Endothelial cell (in vitro differentiated cells): ENCODE data around the gene RNU5B-1. TPM values are rescaled to one million over a fixed set of nuclear protein-coding genes. Genes with fewer than 3 reads are reported as not detected.
A peak's percentile ranks its signal among the peaks of the same experiment; 100 is the strongest.

ENCODE experiments used
- DNase-seq: peaks from one replicate; pipeline ENCODE4 v3.0.0; 2021; ENCODE audit warnings: low spot score
- H3K27ac Mint-ChIP-seq: one replicate; pipeline ENCODE4 v1.8.0; 2021; ENCODE audit warnings: mixed read lengths, inconsistent platforms; ENCODE audit not compliant: unreplicated experiment
- H3K27me3 Mint-ChIP-seq: one replicate; pipeline ENCODE4 v1.8.0; 2021; ENCODE audit warnings: mild to moderate bottlenecking, moderate library complexity, mixed read lengths, inconsistent platforms; ENCODE audit not compliant: unreplicated experiment
- H3K36me3 Mint-ChIP-seq: one replicate; pipeline ENCODE4 v1.8.0; 2021; ENCODE audit warnings: mild to moderate bottlenecking, low read depth, mixed read lengths, inconsistent platforms; ENCODE audit not compliant: unreplicated experiment
- H3K4me1 Mint-ChIP-seq: one replicate; pipeline ENCODE4 v1.8.0; 2021; ENCODE audit warnings: mild to moderate bottlenecking, mixed read lengths, inconsistent platforms; ENCODE audit not compliant: unreplicated experiment
- H3K4me3 Mint-ChIP-seq: one replicate; pipeline ENCODE4 v1.8.0; 2021; ENCODE audit warnings: mild to moderate bottlenecking, mixed read lengths, inconsistent platforms; ENCODE audit not compliant: unreplicated experiment
- H3K9me3 Mint-ChIP-seq: one replicate; pipeline ENCODE4 v1.8.0; 2021; ENCODE audit warnings: mixed read lengths, inconsistent platforms; ENCODE audit not compliant: unreplicated experiment
- total RNA-seq: library from RNA; stranded (reverse); fragmentation: NEBNext Ultra II Directional; extraction: Animal tissue kit (Norgen Biotek cat#: 25700); gene quantifications from one replicate; pipeline ENCODE4 v1.2.1, GENCODE V29; 2021; ENCODE audit not compliant: unreplicated experiment
- TF ChIP-seq, protein P1 (sequence below): fragments of 200-600 bp; sonication (generic); IDR thresholded peaks from one replicate; pipeline ENCODE4 v1.5.0; 2021; ENCODE audit warnings: antibody characterized with exemption; ENCODE audit not compliant: unreplicated experiment

Gene RNU5B-1
- total RNA-seq, 1 donor from 2014 or later, result not detected

DNA sequence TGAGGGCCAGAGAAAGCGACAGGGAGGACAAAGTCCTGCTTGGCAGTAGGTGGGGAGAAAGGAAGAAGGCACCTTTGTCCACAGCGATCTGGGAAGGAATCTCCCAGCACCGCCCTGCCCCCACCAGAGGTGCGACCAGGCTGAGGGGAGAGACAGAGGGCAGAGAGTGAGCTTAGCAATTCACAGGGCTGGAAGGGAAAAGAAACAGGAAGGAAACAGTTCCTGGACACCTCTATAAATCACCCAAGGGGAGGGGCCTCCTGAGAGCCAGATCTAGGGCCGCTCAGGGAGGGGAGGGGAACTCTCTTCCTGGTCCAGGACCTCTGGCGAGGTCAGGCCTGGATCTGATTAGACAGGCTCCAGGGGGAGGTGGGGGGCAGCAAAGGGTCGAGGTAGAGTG is 35.4 kb downstream of the RNU5B-1 start:
- H3K27ac Mint-ChIP-seq, result peak overlapping the region; percentile 74
- peaks cover 23% of the 10 kb centered on the region for H3K36me3 Mint-ChIP-seq
- DNase-seq, result peak; percentile 55
- H3K9me3 Mint-ChIP-seq, result no peaks in the 10 kb centered on the region
- peaks cover 25% of the 10 kb centered on the region for H3K27me3 Mint-ChIP-seq
- peaks cover 62% of the 10 kb centered on the region for H3K4me1 Mint-ChIP-seq
- peak overlapping the region; percentile 68 for H3K4me3 Mint-ChIP-seq
- TF ChIP-seq, protein P1, sequence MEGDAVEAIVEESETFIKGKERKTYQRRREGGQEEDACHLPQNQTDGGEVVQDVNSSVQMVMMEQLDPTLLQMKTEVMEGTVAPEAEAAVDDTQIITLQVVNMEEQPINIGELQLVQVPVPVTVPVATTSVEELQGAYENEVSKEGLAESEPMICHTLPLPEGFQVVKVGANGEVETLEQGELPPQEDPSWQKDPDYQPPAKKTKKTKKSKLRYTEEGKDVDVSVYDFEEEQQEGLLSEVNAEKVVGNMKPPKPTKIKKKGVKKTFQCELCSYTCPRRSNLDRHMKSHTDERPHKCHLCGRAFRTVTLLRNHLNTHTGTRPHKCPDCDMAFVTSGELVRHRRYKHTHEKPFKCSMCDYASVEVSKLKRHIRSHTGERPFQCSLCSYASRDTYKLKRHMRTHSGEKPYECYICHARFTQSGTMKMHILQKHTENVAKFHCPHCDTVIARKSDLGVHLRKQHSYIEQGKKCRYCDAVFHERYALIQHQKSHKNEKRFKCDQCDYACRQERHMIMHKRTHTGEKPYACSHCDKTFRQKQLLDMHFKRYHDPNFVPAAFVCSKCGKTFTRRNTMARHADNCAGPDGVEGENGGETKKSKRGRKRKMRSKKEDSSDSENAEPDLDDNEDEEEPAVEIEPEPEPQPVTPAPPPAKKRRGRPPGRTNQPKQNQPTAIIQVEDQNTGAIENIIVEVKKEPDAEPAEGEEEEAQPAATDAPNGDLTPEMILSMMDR, result no peak

- peaks cover 53% of the 10 kb centered on the region for H3K4me1 Mint-ChIP-seq
- no peaks in the 10 kb centered on the region for H3K9me3 Mint-ChIP-seq
- peaks cover 15% of the 10 kb centered on the region for H3K27me3 Mint-ChIP-seq
- TF ChIP-seq, protein P1, result no peak
- no peak for DNase-seq
- peak overlapping the region; percentile 12 for H3K4me3 Mint-ChIP-seq
- peaks cover 34% of the 10 kb centered on the region for H3K36me3 Mint-ChIP-seq
- H3K27ac Mint-ChIP-seq, result peak overlapping the region; percentile 80
Measured at GRCh38 chr15:65342493-65342892, 38.0 kb downstream of the RNU5B-1 start.

DNA sequence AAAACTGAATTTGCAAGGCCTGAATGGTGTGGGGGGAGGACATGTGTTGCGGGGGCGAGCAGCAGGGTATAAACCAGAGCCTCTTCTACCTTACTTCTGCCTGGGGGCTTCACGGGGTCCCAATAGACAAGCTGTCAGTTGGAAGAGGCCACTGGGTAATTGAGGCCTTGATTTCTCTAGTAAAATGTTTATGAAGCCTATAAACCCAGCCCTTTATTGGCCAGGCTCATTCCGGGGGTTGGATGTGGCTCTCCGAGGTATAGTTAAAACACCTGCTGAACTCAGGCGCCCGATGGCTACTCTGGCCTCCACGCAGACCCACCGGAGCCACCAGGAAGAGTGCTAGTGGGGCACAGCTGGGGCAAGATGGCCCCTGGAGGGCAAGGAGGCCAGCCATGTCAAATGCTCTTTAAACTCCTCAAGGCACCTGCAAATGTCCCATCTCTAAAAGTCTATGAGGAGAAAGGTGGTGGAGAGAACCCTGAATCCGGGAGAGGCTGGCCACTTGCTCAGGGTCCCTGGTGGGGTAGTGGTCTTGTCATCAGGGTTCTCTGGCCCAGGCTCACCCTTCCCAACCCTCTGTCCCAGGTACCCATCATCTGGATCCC is 39.0 kb downstream of the RNU5B-1 start:
- Mint-ChIP-seq H3K4me1 (peaks cover 47% of the 10 kb centered on the region), H3K36me3 (peaks cover 37% of the 10 kb centered on the region), H3K27me3 (peaks cover 14% of the 10 kb centered on the region), H3K4me3 (peak overlapping the region; percentile 12), H3K9me3 (no peaks in the 10 kb centered on the region), H3K27ac (peak overlapping the region; percentile 80)
- TF ChIP-seq, protein P1, result no peak
- no peak for DNase-seq

GRCh38 chr15:65344214-65344913 is 39.9 kb downstream of the RNU5B-1 start:
- DNase-seq, result no peak
- Mint-ChIP-seq H3K36me3 (peaks cover 41% of the 10 kb centered on the region), H3K27ac (no peak overlapping the region), H3K27me3 (peaks cover 16% of the 10 kb centered on the region), H3K4me1 (peaks cover 49% of the 10 kb centered on the region), H3K4me3 (no peak overlapping the region), H3K9me3 (no peaks in the 10 kb centered on the region)
- TF ChIP-seq, protein P1, result no peak

- Mint-ChIP-seq H3K4me1 (peaks cover 43% of the 10 kb centered on the region), H3K27me3 (peaks cover 16% of the 10 kb centered on the region), H3K36me3 (peaks cover 43% of the 10 kb centered on the region), H3K4me3 (no peak overlapping the region), H3K9me3 (no peaks in the 10 kb centered on the region), H3K27ac (no peak overlapping the region)
- TF ChIP-seq, protein P1, result no peak
- no peak for DNase-seq
Measured at GRCh38 chr15:65344914-65345275, 40.4 kb downstream of the RNU5B-1 start.
